ENCODE measurements around the gene MAB21L2. TPM values are rescaled to one million over a fixed set of nuclear protein-coding genes. Genes with fewer than 3 reads are reported as not detected.

The MAB21L2 gene
- total RNA-seq, 1 experiment from 2014 or later: not detected

- POLR2A ChIA-PET: no interaction called here
- Mint-ChIP-seq H3K27me3 (ENCODE audit: low read depth) (peaks cover 71% of the 10 kb centered on the region), H3K36me3 (no peaks in the 10 kb centered on the region), H3K9me3 (no peaks in the 10 kb centered on the region), H3K4me3 (peak overlapping the region; percentile 86), H3K4me1 (peaks cover 51% of the 10 kb centered on the region), H3K27ac (no peak overlapping the region)
- no peak for ATAC-seq
- CTCF ChIA-PET: no interaction called here
- no peak for DNase-seq (ENCODE audit: low spot score)
- TF ChIP-seq FOXK1 (CRISPR knock-in tag; IDR thresholded peaks at IDR 0.05): no peak
- TF ChIP-seq, protein P1, sequence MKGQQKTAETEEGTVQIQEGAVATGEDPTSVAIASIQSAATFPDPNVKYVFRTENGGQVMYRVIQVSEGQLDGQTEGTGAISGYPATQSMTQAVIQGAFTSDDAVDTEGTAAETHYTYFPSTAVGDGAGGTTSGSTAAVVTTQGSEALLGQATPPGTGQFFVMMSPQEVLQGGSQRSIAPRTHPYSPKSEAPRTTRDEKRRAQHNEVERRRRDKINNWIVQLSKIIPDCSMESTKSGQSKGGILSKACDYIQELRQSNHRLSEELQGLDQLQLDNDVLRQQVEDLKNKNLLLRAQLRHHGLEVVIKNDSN (CRISPR knock-in tag; IDR thresholded peaks at IDR 0.05): no peak
- TF ChIP-seq E2F1 (CRISPR knock-in tag; IDR thresholded peaks at IDR 0.05): no peak
- no peak for TF ChIP-seq USF2 (CRISPR knock-in tag; IDR thresholded peaks at IDR 0.05)
- TF ChIP-seq, protein P2, sequence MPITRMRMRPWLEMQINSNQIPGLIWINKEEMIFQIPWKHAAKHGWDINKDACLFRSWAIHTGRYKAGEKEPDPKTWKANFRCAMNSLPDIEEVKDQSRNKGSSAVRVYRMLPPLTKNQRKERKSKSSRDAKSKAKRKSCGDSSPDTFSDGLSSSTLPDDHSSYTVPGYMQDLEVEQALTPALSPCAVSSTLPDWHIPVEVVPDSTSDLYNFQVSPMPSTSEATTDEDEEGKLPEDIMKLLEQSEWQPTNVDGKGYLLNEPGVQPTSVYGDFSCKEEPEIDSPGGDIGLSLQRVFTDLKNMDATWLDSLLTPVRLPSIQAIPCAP (CRISPR knock-in tag; IDR thresholded peaks at IDR 0.05): no peak
- TF ChIP-seq ZNF416 (CRISPR knock-in tag; IDR thresholded peaks at IDR 0.05): no peak
- TF ChIP-seq, protein P3, sequence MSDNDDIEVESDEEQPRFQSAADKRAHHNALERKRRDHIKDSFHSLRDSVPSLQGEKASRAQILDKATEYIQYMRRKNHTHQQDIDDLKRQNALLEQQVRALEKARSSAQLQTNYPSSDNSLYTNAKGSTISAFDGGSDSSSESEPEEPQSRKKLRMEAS (CRISPR knock-in tag; IDR thresholded peaks at IDR 0.05): no peak
- no peak for TF ChIP-seq JUN (CRISPR knock-in tag; IDR thresholded peaks at IDR 0.05)
- no peak for TF ChIP-seq GABPB1 (CRISPR knock-in tag; IDR thresholded peaks at IDR 0.05)
- TF ChIP-seq CBFB (CRISPR knock-in tag; IDR thresholded peaks at IDR 0.05; ENCODE audit: low read depth): no peak
- no peak for TF ChIP-seq ATF1 (CRISPR knock-in tag; IDR thresholded peaks at IDR 0.05)
These were observed 2.4 kb downstream of the MAB21L2 start for GRCh38 chr4:150584111-150584915.

- Mint-ChIP-seq H3K36me3 (no peaks in the 10 kb centered on the region), H3K27ac (no peak overlapping the region)
- CTCF ChIA-PET: no interaction called here
- no peak for TF ChIP-seq TEAD1 (CRISPR knock-in tag; IDR thresholded peaks at IDR 0.05)
- TF ChIP-seq, protein P4, sequence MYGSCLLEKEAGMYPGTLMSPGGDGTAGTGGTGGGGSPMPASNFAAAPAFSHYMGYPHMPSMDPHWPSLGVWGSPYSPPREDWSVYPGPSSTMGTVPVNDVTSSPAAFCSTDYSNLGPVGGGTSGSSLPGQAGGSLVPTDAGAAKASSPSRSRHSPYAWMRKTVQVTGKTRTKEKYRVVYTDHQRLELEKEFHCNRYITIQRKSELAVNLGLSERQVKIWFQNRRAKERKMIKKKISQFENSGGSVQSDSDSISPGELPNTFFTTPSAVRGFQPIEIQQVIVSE (CRISPR knock-in tag; IDR thresholded peaks at IDR 0.05; ENCODE audit: borderline replicate concordance): no peak
- no peak for TF ChIP-seq ATF1 (CRISPR knock-in tag; IDR thresholded peaks at IDR 0.05)
- TF ChIP-seq TP53 (CRISPR knock-in tag; IDR thresholded peaks at IDR 0.05): no peak
- TF ChIP-seq, protein P5, sequence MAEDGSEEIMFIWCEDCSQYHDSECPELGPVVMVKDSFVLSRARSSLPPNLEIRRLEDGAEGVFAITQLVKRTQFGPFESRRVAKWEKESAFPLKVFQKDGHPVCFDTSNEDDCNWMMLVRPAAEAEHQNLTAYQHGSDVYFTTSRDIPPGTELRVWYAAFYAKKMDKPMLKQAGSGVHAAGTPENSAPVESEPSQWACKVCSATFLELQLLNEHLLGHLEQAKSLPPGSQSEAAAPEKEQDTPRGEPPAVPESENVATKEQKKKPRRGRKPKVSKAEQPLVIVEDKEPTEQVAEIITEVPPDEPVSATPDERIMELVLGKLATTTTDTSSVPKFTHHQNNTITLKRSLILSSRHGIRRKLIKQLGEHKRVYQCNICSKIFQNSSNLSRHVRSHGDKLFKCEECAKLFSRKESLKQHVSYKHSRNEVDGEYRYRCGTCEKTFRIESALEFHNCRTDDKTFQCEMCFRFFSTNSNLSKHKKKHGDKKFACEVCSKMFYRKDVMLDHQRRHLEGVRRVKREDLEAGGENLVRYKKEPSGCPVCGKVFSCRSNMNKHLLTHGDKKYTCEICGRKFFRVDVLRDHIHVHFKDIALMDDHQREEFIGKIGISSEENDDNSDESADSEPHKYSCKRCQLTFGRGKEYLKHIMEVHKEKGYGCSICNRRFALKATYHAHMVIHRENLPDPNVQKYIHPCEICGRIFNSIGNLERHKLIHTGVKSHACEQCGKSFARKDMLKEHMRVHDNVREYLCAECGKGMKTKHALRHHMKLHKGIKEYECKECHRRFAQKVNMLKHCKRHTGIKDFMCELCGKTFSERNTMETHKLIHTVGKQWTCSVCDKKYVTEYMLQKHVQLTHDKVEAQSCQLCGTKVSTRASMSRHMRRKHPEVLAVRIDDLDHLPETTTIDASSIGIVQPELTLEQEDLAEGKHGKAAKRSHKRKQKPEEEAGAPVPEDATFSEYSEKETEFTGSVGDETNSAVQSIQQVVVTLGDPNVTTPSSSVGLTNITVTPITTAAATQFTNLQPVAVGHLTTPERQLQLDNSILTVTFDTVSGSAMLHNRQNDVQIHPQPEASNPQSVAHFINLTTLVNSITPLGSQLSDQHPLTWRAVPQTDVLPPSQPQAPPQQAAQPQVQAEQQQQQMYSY (CRISPR knock-in tag; IDR thresholded peaks at IDR 0.05): no peak
- no peak for TF ChIP-seq ZNF263 (CRISPR knock-in tag; IDR thresholded peaks at IDR 0.05; ENCODE audit: low read depth)
- no peak for TF ChIP-seq ZNF317 (CRISPR knock-in tag; IDR thresholded peaks at IDR 0.05; ENCODE audit: borderline replicate concordance, low read depth)
- TF ChIP-seq, protein P1 (CRISPR knock-in tag; IDR thresholded peaks at IDR 0.05): no peak
- TF ChIP-seq IRF2 (CRISPR knock-in tag; IDR thresholded peaks at IDR 0.05; ENCODE audit: borderline replicate concordance, low read depth): no peak
- no peak for TF ChIP-seq CREM (CRISPR knock-in tag; IDR thresholded peaks at IDR 0.05)
- no peak for TF ChIP-seq E2F1 (CRISPR knock-in tag; IDR thresholded peaks at IDR 0.05)
- no peak for TF ChIP-seq TCF7 (CRISPR knock-in tag; IDR thresholded peaks at IDR 0.05; ENCODE audit: low read depth)
- TF ChIP-seq RORB (CRISPR knock-in tag; IDR thresholded peaks at IDR 0.05): no peak
- TF ChIP-seq FOXJ3 (CRISPR knock-in tag; IDR thresholded peaks at IDR 0.05; ENCODE audit: borderline replicate concordance): no peak
- no peak for TF ChIP-seq MXD4 (CRISPR knock-in tag; IDR thresholded peaks at IDR 0.05; ENCODE audit: borderline replicate concordance)
These were observed 3.7 kb downstream of the MAB21L2 start for GRCh38 chr4:150585611-150586010.

More at GRCh38 chr4:150585611-150586010, 3.7 kb downstream of the MAB21L2 start:
- Mint-ChIP-seq H3K4me1 (peaks cover 46% of the 10 kb centered on the region), H3K27me3 (ENCODE audit: low read depth) (peaks cover 58% of the 10 kb centered on the region), H3K9me3 (no peaks in the 10 kb centered on the region), H3K4me3 (no peak overlapping the region)
- no peak for DNase-seq (ENCODE audit: low spot score)
- POLR2A ChIA-PET: no interaction called here
- no peak for ATAC-seq
